ENCODE data around the gene CCDC78.
A peak's percentile ranks its signal among the peaks of the same experiment; 100 is the strongest.

The CCDC78 gene

DNA sequence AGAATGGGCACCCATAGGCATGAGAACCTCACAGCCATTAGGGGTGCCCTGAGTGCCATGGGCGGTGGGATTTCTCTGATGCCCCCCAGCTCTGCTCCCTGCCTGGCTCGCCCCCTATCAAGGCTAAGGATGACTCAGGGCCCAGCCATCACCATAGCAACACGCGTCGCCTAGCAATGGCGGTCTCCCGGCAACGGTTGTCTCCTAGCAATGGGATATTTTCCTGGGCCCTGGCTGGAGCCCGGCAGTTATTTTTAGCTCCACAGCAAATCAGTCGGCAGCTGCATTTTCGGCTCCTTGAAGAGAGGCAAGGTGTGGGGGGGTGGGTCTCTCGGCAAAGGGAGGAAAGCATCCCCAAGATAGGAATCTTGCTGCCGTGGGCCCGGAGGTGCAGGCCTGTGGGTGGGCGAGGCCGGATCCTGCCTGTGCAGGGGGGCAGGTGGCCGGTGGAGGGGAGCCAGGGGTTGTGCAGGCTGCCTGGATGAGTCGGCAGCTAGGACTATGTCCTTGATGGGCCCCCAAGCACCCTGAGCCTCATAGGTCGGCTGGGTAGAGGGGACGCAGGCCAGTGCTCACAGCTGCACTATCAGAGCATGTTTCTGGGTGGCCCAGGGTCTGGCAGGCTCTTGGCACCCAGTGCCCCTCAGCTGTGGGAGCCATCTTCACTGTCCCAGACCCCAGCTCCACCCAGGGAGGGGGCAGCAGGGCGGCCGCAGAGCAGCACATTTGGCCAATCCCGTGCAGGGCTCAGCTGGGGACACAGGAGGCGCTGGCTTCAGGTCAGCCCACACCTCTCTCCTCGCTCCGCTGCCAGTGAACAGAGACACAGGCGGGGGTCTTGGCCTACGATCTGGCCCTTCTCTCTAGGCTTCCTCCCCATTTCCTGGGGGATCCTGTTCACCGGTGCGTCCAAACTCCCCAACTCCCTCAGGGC, 16.4 kb downstream of the CCDC78 start:
- DNase-seq, result peak; percentile 77

DNA sequence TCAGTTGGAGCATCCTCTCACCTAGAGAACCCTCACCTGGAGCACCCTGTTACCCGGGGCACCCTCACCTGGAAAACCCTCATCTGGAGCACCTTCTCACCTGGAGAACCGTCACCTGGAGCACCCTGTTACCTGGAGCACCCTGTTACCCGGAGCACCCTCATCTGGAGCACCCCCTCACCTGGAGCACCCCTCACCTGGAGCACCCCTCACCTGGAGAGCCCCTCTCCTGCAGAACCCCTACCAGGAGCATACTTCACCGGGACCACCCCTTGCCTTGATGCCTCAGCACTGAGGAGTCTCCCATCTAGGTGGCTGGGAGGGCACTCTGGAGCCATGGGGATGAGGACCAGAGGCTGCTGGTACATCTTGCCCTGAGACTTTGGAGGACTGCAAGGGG, 17.3 kb downstream of the CCDC78 start:
- no peak for DNase-seq

DNA sequence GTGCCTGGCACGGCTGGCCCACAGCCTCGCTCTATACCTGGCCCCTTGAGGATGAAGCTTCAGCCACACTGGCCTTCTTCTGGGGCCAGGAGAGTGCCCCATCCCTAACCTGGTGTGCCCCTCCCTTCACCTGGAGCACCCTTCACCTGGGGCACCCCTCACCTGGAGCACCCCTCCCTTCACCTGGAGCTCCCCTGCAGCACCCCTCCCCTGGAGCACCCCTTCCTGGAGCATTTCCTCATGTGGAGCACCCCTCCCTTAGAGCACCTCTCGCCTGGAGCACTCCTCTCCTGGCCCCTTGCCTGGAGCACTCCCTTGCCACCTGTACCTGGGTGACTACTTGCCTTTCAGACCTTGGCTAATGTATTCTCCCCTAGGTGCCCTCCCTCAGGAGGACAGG, 18.2 kb downstream of the CCDC78 start:
- no peak for DNase-seq

DNA sequence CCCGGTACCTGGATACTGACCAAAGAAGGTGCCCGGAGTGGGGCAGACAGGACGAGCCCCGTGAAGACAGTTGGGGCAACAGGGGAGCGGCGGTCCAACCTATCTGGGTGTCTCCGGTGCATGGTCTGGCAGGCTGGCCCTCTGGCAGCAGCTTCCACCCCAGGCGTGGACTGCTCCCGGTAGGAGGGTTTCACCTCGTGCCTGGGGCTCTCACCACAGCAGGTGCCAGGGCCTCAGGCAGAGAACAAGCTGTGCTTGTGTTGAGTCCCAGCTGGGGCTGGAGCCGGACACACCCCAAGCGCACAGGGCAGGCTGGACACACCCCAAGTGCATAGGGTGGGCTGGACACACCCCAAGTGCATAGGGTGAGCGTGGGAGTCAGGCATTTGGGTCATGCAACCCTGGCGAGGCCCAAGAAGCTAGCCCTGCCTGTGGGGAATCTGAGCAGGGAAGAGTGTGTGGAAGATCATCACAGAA, 19.1 kb downstream of the CCDC78 start:
- no peak for DNase-seq

DNA sequence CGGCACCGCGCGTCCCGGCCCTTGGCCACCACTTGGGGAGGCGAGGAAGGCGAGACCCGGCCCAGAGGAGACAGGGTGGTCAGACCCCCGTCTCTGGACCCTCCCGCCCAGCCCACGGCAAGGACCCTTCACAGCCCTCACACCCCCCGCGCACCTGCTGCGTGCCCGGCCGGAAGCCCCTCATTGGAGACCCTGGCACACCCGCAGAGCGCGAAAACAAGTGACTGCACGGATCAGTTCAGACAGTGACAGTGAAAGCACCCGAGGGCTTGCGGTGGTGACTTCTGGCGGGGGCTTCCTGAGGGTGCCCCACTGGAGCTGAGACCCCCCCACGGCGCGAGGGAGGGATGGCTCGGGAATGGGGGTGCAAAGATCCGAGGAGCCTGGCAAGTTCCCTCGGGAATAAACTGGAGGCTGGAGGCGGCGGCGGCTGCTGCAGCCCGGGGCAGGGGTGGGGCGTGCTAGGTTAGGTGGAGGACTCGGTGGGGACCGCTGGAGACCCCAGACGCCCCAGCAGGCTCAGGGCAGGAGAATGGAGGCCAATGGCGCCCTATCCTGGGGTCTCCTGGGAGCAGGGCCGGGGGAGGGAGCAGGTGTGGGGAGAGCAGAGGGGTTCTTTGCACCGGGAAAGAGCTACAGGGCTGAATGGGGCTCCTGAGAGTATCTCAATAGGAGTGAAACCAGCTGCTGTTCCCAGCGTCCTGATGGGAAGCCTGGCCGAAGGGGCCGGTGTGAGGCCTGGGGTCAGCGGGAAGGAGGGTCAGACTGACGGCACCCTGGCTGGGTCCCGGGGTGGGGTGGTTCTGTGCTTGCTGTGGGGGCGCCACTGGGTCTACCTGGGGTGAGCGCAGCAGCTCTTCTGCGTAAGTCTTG, 19.8 kb downstream of the CCDC78 start:
- no peak for DNase-seq

DNA sequence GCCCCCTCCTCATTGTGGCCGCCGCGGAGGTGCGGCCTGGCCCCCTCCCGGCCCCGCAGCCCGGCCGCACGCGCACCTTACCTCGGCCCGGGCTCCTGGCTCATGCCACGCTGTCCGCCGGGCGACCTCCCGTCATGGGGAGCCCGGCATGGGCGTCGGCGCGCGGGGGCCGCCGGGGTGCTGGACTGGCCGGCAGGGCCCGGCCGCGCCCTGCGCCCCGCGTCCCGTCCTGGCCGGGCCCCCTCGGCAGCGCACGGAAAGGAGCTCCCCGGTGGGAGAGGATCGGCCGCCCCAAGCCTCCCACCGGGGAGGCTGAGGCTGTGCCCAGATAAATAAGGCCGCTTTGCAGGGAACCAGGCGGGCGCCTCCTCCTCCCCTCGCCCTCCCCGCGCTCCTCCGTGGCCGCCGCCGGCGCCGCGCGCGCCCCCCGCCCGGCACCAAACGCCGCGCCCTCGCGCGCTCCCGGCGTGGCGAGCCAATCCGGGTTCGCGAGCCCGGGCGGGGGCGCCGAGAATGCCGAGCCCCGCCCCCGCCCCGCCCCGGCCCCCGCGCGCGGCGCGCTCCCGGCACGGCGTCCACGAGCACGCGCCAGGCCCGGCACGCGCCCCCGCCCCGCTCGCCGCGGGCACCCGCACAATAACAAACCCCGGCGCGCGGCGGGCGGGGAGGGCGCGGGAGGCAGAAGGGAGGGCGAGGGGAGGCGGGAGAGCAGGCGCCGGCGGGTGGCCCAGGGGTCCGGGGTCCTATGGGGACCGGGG, 20.6 kb downstream of the CCDC78 start, which contains the start of gene FBXL16:
FBXL16 (minus strand) TSS at position 371 of the 758 bp plus-strand sequence. CDS start 8,396 bp downstream, outside the sequence.
- DNase-seq, result no peak

DNA sequence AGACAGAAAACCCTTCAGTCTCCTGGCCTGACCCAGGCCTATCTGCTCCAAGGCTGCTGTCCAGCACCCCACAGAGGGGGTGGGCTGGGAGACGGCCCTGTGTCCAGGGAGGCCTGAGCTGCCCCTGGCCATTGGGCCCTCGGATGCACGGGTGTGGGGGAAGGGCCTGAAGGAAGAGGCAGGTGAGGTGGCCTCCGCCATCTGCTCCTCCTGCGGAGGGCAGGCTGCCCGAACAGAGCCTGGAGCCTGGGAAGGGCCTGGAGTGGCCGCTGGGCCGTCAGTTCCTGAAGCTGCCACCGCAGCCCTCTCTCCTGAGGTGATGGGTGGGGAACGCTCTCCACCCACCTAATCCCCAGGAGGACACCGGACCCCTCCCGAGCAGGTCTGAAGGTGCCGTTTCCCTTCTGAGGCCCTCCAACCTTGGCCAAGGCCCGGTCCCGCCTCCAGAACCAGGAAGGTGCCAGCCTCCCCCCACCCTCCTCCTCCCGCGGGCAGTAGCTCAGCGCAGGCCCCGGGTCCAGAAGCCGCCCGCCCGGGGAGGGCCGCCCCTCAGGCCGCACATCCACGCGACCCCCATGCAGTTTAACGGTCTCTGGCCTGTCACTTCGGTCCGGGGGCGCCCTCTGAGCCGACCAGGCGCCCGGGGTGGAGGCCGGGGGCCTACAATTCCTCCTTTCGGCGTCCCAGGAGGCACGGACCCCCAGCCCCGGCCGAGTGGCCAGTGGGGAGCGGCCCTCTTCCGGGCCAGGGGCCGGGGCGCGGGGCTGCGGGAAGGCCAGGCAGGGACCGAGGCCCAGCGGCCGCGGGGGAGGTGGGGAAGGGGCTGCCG, 21.5 kb downstream of the CCDC78 start:
- no peak for DNase-seq

DNA sequence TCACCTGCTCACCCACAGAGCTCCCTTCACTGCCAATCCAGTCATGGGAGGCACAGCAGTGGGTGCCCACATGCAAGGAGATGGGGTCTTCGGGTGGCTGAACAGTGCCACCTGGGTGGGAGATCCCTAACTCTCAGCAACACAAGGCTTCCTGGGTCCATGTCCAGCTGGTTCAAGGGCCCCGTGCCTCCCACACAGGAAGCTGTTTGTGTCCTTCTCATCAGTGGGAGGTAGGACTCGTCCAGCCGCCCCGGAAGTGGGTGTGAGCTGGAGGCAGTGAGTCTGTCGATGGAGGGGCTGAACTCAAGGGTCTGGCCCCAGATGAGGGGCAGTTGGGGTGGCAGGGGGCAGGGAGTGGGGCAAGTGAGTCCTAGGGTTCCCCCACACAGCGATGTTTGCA, 22.2 kb downstream of the CCDC78 start:
- no peak for DNase-seq

DNA sequence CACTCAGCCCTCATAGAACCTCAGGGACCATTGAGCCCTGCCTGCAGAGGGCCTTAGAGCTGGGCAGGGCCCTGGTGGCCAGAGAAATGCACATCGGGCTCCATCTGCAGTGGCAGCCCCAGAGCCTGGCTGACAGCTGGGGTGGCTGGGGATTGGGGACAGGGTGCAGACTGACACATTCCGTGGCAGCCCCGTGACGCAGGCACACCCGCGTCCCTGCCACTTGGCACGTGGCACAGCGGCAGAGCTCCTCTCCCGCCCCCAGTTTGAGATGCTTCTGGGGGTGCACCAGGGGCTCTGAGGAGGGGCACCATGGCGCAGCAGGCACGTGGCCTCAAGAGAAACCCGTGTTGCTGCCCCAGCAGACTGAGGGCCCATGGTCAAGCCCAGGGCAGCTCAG, 22.8 kb downstream of the CCDC78 start:
- no peak for DNase-seq

DNA sequence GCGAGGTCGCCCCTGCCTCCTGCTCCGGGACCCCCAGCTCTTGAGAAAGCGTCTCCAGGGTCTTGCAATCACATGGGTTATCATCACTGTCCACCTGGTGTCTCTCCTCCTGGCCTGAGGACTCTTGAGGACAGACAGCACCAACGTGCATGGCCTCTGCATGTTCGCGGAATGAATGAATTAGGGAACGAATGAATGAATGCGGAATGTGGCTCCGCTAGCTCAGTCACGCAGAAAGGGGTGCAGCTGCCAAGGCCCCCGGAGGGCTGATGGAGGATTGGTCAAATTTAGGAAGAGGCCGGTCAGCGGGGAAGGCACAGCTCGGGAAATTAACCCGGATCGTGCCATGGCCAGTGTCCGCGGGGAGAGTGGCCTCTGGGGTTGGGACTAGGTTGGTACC, 23.9 kb downstream of the CCDC78 start:
- DNase-seq, result no peak

DNA sequence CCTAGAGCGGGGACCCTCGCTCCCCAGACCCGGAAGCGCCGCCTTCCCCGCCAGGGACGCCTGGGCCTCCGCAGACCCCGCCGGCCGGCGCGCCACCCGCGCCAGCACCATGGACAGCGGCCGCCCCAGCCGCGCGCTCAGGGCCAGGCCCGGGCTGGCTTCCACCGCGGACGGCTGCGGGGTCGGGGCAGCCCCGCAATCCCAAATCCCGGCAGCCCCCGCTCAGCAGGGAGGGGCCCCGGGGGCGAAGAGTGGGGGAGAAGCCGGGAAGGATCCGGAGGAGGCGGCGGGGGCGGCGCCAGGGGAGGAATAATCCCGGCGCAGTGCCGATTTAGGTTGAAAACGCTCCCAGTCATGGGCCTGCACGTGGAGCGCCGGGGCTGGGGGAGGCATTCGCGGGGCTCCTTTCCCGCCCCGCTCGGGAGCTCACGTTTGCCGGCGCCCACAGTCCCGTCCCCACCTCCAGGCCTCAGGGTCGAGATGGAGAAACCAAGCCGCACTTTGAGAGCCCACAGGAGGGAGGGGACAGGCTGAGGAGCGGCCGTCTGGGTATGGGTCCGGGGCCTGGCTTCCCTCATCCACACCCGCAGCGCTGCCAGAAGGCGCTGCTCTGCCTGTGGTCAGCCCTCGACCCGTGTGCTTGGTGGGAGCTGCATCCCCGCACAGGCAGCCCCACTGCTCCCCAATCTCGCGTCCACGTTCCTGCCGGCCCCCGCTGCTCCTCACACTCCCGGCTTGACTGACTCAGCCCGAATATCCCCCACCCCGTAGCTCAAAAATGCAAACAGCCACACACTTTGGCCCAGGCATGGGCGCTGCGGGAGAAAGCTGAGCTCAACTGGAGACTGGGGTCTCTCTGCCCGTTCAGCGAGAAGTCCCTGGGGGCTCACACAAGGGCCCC, 25.3 kb downstream of the CCDC78 start:
- DNase-seq, result no peak

DNA sequence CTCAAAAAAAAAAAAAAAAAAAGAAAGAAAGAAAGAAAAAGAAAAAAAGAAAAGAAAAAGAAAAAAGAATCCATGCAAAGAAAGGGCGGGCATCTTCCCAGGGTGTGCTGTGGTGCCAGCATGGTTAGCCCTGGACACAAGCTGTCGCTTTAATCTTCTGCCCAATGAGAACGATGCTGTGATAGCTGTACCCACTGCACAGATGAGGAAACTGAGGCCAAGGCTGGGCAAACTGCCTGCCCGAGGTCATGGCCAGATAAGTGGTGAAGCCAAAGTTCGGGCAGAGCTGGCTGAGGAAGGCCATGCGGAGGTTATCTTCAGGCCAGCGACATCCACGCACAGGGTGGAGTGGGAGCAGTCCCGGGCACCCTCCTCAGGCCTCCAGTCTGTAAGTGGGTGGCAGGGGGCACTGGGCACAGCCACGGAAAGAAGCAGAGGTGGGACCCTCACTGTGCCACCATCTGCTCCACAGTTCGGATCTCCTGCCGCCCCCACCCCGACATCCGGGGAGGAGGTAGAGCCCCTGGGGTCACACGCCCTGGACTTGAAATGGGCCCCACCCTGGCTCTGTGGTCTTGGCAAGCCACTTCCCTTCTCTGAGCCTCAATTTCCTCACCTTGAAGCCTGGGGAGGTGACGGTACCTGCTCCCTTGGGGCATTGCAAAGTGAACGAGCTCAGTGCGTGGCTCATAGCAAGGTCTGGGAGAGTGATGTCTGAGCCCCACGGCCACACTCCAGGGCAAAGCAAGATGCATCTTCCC, 27.2 kb downstream of the CCDC78 start:
- DNase-seq, result no peak

DNA sequence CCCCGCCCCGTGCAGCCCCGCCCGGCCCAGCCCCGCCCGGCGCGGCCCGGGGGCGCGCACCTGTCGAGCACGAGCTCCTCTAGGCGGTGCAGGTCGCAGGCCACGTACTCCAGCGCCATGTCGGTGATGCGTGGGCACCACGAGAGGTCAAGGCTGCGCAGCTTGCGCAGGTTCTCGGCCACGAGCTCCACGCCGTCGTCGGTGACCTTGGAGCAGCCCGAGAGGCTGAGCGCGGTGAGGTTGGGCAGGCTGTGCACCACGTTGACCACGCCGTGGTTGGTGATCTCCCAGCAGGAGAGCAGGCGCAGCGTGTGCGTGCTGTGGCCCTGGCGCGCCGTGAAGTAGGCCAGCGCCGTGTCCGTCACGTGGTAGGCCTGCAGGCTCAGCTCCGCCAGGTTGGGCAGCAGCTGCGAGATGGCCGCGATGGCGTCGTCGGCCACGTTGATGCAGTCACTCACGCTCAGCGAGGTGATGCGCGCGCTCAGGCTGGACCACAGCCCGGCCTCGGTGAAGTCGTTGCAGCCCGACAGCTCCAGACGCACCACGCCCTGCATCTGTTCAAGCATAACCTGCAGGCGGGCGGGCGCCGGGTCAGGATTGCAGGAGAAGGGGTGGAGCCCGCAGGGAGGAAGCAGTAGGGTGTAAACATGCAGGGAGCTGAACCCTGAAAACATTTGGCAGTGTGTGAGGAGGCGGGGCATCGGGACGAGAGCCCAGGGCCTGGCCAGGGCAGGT, 30.7 kb downstream of the CCDC78 start:
- DNase-seq, result no peak

DNA sequence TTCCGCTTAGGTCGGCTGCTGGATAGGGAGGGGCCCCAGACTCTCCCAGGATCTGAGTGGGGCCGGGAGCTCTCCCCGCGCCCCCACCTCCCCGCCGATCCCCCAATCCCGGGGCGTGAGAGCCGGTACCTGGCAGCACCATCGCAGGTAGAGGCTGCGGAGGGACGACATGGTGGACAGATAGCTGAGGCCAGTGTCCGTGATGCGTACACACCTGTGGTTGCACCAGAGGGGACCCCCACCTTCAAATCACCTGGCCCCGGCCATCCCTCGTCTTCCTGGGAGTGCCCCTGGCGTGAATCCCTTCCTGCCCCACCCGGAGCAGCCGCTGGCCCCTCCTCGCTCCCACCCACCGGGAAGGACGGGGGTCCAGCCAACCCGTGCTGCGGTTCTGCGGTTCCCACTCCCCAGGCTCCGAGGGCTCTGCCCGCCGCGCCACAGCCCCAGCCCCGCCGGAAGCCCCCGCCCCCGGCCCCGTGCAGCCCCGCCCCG, 31.3 kb downstream of the CCDC78 start:
- DNase-seq, result no peak

DNA sequence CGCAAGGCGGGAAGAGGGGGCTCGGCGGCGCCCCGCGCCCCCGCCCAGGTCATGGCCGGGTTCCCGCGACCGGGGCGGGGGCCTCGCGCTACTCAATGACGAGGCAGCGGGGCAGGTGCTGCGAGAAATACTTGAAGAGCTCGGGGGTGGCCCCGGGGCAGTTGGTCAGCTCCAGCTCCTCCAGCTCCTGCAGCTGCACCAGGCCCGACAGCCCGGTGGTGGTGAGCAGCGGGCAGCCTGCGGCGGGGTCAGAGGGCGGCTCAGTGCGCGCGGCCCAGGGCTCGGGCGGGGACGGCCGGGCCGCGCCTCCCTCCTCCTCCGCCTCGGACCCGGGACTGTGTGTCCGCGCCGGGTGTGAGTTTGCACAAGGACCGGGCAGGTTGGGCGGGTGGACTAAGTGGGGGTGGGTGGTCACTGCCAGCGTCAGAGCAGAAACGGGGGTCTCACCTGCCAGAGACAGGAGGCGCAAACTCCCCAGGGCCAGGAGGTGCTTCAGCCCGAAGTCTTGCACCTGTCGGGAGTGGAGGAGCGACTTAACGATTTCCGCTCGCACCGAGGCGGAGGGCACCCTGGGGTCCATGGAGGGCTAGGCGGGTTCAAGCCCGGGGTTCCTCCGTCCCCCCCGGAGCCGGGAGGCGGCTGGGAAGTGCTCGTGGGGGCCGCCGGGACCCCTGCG, 31.9 kb downstream of the CCDC78 start:
- DNase-seq, result no peak

DNA sequence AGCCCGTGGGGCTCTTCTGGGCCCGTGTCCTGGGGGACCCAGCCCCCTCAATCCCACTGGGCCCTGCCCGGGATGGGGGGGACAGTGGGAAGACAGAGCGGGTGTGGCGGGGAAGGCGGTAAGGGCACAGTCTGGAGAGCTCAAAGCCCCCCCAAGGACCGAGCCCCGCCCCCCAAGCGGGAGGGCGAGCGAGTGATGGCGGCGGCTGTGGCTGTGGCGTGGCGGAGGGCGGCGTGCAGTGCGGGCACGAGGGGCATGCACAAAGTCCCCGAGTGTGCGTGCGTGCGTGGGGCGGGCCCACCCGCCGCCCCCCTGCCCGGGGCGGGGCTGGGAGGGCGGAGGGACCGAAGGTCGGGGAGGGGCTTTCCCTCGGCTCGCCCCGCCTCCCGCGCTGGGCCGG, 32.5 kb downstream of the CCDC78 start:
- no peak for DNase-seq

DNA sequence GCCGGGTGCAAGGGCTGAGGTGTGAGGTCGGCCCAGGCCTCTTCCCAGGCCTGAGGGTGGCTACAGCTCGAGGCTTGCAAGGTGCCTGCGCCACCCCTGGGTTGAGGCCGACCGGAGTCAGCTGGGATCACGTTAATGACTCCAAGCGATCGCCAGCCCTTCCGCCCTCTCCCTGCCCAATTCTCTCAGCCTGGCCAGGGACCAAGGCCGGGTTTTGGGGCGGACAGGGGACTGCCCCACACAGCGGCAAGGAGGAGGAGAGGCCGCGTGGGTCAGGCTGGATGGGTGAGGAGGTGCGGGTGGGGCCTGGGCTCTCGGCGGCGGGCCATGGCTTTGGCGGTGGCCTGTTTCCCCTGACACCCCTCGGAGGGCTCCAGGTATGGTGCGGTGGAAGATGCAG, 32.9 kb downstream of the CCDC78 start:
- no peak for DNase-seq

DNA sequence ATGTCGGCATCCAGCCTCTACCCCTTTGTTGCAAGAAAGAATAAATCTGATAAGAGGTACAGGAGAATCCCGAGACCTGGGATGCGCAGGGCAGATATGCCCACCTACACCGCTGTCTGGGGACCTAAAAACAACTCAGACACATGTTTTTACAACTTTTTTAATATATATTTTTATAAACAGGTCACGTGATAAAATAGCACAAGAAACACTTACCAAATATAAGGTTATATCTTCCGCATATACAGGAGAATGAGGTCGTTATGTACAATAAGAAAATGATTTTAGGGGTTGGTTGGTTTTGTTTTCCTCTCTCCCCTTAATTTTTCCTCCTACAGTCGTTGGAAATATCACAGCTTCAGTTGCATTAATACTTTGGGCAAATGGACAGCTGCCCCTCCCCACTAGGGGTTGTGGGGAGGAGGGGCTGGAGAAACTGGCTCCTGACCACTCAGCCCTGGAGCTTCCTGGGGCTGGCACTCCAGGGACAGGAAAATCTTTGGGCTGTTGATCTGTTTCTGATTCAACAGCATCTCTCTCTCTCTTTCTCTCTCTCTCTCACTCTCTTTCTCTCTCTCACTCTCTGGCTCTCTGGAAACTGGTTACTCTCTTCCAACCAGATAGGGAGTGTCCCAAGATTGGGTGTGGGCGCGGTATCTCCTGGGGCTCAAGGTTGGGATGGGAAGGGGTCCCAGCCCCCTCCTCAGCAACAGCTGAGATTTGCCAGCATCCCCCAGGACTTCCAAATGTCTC, 33.7 kb downstream of the CCDC78 start:
- no peak for DNase-seq

All from fibroblast of skin of right quadriceps (primary cell).